Measurements from ENCODE around the gene S1PR2.
"Not testable (repeated sequence)": the region's sequence is repeated elsewhere in the genome, so short reads cannot be mapped to it uniquely, and the experiment has no call there.

The S1PR2 gene

GRCh38 chr19:10192922-10193321, 38.2 kb downstream of the S1PR2 start:
- DNase-seq (ENCODE audit: low spot score): no peak

- DNase-seq (ENCODE audit: low spot score): no peak
Measured at GRCh38 chr19:10191347-10191746, 39.8 kb downstream of the S1PR2 start.

GRCh38 chr19:10190026-10190425, 41.1 kb downstream of the S1PR2 start:
- no peak for DNase-seq (ENCODE audit: low spot score)

- DNase-seq (ENCODE audit: low spot score): no peak
Measured at GRCh38 chr19:10189616-10190015, 41.5 kb downstream of the S1PR2 start.

- no peak for DNase-seq (ENCODE audit: low spot score)
Measured at GRCh38 chr19:10187315-10187714, 43.8 kb downstream of the S1PR2 start.

GRCh38 chr19:10184636-10185035, 46.5 kb downstream of the S1PR2 start:
- no peak for DNase-seq (ENCODE audit: low spot score)

- DNase-seq (ENCODE audit: low spot score): no peak
Measured at GRCh38 chr19:10183926-10184325, 47.2 kb downstream of the S1PR2 start.

- DNase-seq (ENCODE audit: low spot score): no peak
Measured at GRCh38 chr19:10182847-10183246, 48.3 kb downstream of the S1PR2 start.

- no peak for DNase-seq (ENCODE audit: low spot score)
Measured at GRCh38 chr19:10182076-10182475, 49.1 kb downstream of the S1PR2 start.

GRCh38 chr19:10180459-10180858, 50.7 kb downstream of the S1PR2 start:
- no peak for DNase-seq (ENCODE audit: low spot score)

- DNase-seq (ENCODE audit: low spot score): not testable (repeated sequence)
Measured at GRCh38 chr19:10180024-10180423, 51.1 kb downstream of the S1PR2 start.

GRCh38 chr19:10173527-10173926, 57.6 kb downstream of the S1PR2 start:
- no peak for DNase-seq (ENCODE audit: low spot score)

Small RNA genes lying within 50 kb of the gene (small RNA-seq; reads per million reads assigned to genes)
- 0 reads per million in 2 experiments for gene MIR4322

Data from SK-N-DZ (cell line).